DLD1 (cell line): ENCODE measurements around the gene HSPA1A.

Source experiments
- in situ Hi-C: cut with HindIII; loops from 2 replicates; pipeline ENCODE4 v1.10.0; 2017; ENCODE audit warnings: low sequenced_read_pairs

HSPA1A gene

DNA sequence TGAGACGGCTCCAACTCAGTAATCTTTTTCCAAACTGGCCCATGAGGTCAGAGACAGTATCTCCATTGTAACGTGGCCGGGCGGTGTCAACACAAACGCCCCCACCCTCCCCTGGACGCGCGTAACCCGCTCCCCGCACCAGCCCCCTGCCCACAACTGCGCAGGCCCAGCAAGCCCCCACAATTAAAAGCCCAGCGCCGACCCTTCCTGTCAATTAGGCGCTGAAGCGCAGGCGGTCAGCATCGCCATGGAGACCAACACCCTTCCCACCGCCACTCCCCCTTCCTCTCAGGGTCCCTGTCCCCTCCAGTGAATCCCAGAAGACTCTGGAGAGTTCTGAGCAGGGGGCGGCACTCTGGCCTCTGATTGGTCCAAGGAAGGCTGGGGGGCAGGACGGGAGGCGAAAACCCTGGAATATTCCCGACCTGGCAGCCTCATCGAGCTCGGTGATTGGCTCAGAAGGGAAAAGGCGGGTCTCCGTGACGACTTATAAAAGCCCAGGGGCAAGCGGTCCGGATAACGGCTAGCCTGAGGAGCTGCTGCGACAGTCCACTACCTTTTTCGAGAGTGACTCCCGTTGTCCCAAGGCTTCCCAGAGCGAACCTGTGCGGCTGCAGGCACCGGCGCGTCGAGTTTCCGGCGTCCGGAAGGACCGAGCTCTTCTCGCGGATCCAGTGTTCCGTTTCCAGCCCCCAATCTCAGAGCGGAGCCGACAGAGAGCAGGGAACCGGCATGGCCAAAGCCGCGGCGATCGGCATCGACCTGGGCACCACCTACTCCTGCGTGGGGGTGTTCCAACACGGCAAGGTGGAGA lies at the start of gene HSPA1A, which contains the start of gene HSPA1L:
HSPA1A (plus strand) TSS at position 519 of the 814 bp plus-strand sequence; CDS start at position 733, 214 bp downstream.
HSPA1L (minus strand) TSS at position 259 of the 814 bp plus-strand sequence. CDS start 3,311 bp downstream, outside the sequence.
- in situ Hi-C loops, result no loop called here

DNA sequence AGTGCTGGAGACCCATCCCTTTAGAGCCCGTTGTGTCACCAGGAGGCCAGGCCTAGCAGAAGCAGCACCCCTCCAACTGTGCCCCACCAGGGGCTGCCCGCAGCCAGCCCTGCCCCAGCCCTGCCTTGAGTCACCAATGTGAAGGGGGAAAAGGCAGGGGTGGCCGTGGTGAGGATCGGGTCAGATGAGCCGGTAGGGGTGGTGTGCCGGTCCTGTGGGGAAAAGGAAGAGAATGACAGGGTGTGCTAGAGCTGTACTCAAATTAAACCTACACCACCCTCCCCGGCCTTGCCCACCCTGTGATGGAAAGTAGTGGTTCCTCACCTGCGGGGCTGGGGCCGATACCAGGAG lies 49.8 kb upstream of the HSPA1A start:
- in situ Hi-C loops, result no loop called here

DNA sequence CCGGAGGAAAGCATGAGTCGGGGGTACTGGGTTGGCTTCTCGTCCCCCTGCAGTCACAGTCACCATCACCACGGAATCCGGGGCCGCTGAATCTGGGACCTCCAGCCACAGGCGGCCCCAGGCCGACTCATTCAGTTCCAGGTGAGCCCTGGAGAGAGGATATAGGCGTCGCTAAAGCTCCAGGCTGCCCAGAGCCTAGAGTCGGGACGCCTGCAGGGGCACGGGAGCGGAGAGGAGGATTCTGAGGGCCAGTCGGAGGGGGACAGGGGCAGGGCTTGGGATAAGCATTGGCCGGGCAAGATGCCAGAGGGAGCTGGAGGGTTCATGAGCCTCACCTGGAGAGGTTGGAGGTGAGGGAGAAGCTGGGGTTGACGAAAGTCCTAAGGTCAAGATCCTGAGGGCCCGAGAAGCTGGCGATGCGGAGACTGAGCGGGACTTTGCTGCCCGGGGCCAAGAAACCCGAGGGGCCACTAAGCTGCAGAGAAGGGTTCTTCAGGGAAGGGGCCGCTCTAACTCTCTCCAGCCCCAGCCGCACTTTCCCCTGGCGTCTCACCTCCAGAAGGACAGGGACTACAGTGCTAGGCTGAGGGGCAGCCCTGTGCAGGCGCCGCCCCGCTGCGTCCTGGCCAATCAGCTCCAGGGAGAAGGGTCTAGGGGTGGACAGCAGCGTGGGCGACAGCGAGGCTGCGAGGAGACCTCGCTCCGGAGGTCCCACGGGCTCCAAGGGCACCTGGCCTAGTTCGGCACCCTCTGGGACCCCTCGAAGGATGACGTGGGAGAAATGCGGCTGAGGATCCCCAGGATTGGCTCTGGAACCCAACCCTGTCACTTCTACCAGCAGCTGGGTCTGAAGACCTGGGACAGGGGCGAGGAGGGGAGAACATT lies 49.2 kb upstream of the HSPA1A start:
- in situ Hi-C loops, result no loop called here

DNA sequence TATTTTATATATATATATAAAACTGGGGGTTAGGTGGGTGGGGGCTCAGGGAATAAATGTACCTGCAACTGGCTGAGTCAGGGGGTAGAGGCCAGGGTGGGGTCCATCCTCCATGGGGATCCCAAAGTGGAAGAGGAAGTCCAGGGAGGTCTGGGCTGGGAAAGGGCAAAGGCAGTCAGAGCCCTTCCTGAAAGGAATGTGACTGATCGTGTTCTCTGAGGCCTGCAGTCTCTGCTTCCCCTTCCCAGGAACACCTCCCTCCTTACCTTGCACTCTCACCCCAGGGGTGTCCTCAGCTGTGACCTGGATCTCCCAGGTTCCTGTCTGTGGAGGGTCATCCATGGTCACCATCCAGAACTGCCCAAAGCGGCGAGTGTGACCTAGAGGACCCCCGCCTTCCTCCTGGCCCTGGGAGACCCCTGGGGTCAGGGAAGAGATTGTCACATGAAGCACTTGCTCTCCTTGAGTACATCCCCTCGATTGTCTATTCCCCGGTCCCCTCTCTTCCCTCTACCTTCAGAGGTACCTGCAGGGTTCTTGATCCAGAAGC lies 48.2 kb upstream of the HSPA1A start:
- in situ Hi-C loops, result no loop called here

DNA sequence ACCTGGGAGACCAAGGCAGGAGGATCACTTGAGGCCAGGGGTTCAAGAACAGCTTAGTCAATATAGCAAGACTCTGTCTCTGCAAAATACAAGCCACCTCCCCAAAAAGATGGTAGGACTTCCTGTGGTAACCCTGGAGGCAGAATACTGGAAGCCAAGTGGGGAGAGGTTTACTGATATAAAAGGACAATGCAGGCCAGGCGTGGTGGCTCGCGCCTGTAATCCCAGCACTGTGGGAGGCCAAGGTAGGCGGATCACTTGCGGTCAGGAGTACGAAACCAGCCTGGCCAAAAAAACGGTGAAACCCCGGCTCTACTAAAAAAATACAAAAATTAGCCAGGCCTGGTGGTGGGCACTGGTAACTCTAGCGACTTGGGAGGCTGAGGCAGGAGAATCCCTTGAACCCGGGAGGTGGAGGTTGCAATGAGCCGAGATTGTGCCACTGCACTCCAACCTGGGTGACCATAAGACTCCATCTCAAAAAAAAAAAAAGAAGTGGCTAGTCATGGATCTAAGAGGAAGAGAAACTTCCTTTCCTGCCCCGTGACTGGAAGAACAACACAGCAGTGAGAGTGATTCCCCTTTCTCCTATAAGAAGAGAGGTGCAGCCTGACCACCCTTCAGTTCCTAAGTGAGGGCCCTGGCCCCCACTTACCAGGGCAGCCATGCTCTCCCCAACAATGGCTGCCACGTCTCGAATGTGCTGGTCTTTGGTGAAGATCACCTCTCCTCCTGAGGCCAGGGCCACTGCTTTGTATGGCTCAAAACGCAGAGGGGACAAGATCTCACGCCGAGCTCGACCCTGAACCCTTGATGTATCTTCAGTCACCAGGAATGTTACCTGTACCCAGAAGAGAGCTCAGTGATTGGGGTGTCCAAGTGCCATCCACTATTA lies 46.7 kb upstream of the HSPA1A start:
- in situ Hi-C loops, result no loop called here

DNA sequence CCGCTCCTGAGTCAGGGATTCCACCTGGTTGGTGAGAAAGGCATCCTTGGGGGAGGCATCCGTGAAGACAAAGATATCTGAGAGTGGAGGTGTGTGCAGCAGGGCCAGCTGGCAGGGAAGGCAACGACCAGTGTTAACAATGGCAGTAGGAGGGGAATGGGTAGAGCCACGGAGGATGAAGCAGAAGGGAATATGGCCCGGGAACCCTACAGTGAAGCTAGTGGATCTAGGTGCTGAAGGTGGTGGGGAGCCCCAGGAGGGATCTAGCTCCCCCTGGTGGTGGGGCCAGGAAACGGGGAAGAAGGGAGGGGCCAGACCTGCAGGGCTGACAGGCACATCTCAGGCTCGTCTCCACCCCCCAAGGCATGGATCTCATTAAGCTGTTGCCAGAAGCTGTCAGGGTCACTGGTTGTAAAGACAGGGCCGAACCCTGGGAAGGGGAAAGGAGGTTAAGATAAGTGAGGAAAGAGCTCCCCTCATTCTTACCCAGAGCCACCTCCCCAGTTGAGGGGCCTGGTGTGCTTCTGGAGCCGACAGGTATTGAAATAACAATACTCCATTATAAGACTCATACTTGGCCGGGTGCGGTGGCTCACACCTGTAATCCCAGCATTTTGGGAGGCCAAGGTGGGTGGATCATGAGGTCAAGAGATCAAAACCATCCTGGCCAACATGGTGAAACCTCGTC lies 45.5 kb upstream of the HSPA1A start:
- in situ Hi-C loops, result no loop called here

DNA sequence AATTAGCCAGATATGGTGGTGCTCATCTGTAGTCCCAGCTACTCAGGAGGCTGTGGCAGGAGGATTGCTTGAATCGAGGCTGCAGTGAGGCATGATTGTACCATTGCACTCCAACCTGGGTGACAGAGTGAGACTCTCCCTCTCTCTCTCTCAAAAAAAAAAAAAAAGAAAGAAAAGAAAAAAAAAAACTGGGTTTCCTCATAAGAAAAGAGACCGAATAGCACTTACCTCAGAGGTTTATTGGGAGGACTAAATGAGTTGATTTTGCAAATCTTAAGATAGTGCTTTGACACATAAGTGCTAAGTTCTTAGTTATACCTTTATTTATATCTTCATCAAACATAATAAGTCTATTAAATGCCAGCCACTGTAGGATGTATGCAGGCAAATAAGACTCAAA lies 44.5 kb upstream of the HSPA1A start:
- in situ Hi-C loops, result no loop called here

DNA sequence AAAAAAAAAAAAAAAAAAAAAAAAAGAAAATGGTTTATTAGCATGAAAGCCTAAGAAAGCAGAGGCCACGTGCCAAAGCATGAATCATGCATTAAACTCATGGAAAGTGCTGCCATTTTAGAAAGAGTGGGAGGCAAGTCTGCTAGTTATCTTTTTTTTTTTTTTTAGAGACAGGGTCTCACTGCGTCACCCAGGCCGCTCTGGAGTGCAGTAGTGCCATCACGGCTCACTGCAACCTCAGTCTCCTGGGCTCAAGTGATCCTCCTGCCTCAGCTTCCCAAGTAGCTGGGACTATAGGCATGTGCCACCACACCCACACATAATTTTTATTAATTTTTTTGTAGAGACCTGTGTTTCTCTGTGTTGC lies 43.4 kb upstream of the HSPA1A start:
- in situ Hi-C loops, result no loop called here

DNA sequence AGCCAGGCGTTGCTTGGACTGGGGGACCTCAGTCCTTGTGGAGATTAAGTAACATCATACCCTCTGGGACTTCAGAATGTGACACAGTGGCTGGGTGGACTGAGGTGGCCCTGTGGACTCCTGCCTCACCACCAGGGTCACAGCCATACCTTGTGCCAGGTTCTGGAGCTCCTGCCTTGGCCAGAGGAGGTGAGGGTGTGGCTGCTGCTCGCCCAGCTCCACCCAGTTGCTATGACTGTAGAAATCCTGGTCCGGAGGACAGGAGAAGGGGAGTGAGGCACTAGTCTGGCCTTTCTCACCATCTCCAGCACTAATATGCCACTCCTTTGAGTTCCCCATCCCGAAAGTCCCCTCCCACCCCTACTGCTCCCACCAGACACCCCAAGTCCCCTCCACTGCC lies 40.2 kb upstream of the HSPA1A start:
- in situ Hi-C loops, result no loop called here

DNA sequence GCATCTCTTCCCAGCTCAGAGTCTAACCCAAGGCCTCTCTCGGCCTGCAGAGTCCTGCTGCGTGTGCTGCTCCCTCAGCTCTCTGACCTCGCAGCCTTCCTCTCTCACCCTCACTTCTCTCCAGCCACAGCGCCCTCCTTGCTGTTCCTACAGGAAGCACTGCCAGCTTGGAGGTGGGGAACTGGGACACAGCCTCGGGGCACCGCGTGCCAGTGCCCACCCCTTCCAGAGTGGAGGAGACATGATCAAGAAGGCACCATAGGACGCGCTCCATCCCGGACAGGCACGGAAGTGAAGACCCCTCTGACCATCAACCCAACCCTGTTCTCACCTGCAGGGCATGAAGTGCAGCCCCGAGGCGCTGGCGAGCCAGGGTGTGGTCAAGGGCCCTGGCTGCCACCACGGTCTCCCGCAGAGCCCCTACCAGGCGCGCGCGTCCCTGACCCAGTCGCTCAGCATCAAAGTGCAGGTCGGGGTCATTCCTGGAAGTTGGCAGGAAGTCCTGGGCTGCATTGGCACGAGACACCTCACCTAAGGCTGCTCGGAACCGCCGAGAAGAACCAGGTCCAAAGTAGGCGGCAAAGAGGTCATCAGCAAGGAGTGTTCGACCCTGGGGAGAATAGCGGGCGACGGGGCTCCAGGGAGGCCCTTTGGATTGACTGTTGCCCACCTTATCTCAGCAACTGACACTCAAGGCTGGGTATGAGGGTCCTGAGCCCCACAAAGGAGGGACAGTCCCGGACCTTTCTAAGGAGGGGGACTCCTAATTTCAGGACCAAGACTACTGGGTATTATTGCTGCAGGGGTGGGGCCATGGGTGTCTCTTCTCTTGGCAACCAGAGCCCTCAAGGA lies 39.5 kb upstream of the HSPA1A start:
- in situ Hi-C loops, result no loop called here

DNA sequence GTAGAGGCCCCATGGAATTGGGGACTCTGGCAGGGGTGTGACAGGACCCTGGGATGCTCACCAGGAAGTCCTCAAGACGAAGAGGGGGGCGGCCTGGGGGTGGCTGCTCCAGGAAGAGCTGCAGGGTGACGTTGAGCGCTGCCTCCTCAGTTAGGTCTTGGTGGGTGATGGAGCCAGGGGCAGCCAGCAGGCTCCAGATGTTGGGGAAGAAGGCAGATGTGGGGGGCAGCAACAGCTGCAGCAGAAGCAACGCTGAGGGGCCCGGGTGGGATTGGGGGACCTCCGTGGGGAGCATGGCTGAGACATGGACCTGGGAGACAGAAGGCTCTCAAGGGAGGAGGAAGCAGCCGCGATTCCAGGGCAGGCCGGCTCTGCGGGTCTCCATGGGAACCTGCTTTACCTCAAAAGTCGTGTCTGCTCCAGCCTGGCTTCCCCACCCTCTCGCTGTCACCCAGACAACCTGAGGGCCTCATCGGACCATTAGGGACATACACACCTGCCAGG lies 38.8 kb upstream of the HSPA1A start:
- in situ Hi-C loops, result no loop called here

DNA sequence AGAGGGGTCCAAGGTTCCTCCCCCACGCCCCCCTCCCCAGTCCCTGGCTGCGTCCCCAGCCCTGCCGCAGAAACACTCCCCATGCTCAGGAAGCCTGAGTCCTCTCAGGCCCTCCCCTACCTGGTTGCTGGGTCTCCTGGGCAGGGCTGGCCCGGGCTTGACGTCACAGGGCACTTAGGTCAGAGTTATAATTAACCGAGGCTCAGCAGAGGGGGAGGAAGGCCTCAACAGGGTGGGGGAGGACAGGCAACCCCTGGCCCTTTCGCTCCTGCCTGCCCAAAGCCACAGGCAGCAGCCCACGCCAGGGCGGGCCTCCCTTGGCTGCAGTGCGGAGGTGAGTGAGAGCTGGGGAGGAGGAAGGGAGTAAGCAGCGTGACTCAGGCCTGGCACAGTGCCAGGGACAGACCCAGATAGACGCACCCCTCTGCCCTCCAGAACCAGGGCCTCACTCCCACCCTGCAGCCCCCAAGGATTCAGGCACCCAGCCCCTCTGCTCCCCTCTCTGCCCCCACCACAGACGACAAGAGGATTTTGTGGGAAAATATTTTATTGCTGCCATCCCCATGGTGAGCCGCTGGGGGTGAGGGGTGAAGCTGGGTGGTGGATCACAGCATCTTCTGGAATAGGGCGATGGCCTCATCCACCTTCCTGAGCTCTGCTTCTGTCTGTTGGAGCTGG lies 38.2 kb upstream of the HSPA1A start, which contains the start of gene VWA7:
VWA7 (minus strand) TSS at position 340 of the 678 bp plus-strand sequence. CDS start 549 bp downstream, outside the sequence.
- in situ Hi-C loops, result no loop called here

DNA sequence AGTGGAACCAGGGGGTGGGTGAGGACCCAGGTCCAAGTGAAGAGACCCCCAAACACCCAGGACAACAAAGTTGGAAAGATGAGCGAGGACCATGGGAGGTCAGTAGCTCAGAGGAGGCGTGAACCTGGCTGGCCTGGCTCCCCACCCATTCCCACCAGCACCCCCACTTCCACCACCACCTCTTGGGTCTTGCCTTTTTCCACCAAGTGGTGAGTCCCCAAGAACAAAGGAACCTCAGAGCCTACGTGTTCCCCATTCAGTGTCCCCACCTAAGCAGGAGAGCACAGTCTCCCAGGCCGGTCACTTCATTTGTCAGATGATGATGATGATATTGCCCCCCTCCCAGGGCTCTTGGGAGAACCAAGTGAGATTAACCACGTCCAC lies 37.7 kb upstream of the HSPA1A start:
- in situ Hi-C loops, result no loop called here

DNA sequence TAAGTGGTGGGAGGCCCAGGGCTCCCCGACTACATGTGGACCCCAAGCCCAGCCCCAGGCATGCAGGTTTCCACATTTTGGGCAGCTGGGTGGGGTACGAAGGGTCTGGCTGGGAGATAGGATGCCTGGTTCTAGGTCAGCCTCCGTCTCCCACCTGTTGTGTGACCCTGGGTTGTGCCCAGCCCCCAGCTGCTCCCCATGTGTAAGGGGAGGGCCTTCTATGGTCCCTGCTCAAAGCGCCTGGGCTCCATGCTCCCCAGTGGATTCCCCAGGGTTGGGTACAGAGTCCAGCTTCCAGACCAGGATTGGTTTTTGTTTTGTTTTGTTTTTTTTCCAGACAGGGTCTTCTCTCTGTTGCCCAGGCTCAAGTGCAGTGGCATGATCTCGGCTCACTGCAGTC lies 37.1 kb upstream of the HSPA1A start:
- in situ Hi-C loops, result no loop called here

DNA sequence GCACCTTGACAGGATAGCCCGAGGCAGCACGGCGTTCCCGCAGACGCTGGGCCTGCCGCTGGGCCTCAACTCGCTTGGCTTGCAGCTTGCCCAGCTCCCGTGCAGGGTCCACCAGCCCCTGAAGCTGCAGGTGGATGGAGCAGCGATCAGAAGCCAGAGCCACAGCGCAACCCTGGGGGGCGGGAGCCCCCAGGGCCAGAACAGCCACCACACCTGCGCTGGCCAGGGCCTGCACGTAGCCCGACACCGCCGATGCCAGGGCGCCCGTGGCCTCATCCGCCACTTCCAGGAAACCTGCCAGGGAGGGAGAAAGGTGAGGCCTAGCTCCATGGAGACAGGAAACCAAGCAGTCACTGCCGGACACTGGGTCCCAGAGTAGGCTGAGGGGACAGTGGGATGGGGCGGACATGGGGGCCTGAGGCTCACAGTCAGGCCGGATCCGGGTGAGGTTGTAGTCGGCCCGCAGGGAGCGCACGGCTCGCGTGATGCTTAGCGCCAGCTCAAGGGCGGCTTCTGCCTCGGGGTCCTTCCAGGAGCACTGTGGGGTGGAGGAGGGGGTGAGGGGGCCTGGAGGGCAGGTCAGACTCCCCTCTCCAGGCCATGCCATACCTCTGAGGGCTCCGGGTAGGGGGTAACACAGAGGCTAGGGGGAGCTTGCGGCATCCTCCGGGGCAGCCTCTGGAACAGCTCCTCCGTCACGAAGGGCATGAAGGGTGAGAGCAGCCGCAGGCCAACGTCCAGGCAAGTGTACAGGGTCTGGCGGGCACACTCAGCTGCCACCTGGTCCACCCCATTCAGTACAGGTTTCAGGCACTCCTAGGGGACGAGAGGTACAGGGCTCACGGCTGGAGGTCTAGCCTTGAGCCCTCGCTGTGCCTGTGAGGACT lies 36.1 kb upstream of the HSPA1A start:
- in situ Hi-C loops, result no loop called here

DNA sequence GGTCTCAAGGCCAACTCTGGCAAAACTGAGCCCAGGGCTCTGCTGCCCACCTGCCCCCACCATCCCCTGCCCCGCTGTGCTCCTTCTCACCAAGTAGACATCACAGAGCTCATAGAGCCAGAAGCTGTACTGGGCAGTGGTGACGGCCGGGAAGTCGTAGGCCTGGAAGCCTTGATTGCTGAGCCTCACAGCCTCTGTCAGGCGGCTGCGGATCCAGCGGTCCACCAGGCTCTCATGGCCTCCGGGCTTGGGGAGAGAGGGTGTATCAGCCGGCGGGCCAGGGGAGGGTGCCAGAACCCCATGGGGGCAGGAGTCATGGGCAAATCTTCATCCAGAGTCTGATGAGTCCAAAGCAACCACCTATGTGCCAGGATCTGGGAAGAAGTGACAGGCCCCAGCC lies 35.4 kb upstream of the HSPA1A start:
- in situ Hi-C loops, result no loop called here

DNA sequence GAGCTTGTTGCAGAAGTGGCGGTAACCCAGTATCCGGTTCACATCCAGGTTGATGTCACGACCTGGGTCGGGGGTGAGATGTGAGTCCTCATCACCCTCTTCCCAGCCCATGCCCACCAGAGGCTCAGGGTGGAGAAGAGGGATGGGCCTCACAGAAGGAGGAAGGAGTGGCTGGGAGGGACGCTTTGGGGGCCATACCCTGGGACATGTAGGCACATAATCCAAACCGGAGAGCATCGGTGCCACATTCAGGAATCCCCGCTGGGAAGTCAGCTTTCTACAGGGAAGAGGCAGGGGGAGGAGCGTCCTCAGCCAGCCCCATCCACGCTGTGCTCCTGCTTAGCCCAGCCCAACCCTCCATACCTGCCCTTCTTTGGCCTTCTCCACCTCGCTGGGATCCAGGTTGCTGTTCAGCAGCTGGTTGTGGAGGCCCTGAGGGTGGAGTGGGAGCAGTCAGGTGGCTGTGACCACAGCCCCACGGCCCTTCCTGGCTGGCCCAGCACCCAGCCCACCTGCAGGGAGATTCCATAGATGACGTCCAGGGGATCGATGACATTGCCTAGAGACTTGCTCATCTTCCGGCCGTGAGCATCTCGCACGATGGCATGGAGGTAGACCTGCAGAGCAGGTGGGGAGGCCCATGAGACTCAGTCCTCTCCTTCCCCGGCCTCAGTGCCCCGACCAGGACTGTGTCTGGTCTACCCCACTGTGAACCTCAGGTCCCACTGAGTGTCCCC lies 34.7 kb upstream of the HSPA1A start:
- in situ Hi-C loops, result no loop called here
